Nucleus accumbens (tissue), 56 donors: Measurements from ENCODE around the gene JUNB.

Source experiments
- DNase-seq, 56 donors: peaks; one replicate each; lab custom pipeline; 2025; lab: John Stamatoyannopoulos, UW

JUNB gene

GRCh38 chr19:12773571-12773970, 17.7 kb upstream of the JUNB start:
- peak in 1 of 56 donors; percentile 6 for DNase-seq

GRCh38 chr19:12774588-12775555, 16.4 kb upstream of the JUNB start, which contains the start of gene HOOK2:
TSS of gene HOOK2 (minus strand) at chr19:12775552. CDS start at chr19:12775449, 103 bp downstream.
- peak in 24 of 56 donors; percentile 31 to 80 (median 52) for DNase-seq

GRCh38 chr19:12777217-12778016, 13.9 kb upstream of the JUNB start:
- peak in 52 of 56 donors; percentile 22 to 87 (median 69) for DNase-seq

GRCh38 chr19:12778017-12778904, 13.0 kb upstream of the JUNB start:
- peak in 42 of 56 donors; percentile 29 to 81 (median 64) for DNase-seq

- peak in 1 of 56 donors; percentile 48 for DNase-seq
Measured at GRCh38 chr19:12778905-12779161, 12.5 kb upstream of the JUNB start.

- peak in 21 of 56 donors; percentile 8 to 62 (median 25) for DNase-seq
Measured at GRCh38 chr19:12779162-12779993, 11.9 kb upstream of the JUNB start.

- no peak for DNase-seq
Measured at GRCh38 chr19:12782174-12782423, 9.2 kb upstream of the JUNB start.

GRCh38 chr19:12782424-12783290, 8.6 kb upstream of the JUNB start:
- DNase-seq, result peak in 54 of 56 donors; percentile 65 to 98 (median 89)

- DNase-seq, result peak in 2 of 56 donors; percentile 20 to 54
Measured at GRCh38 chr19:12783291-12783848, 7.9 kb upstream of the JUNB start.

- peak in 10 of 56 donors; percentile 2 to 49 (median 22) for DNase-seq
Measured at GRCh38 chr19:12783849-12784393, 7.4 kb upstream of the JUNB start.

- DNase-seq, result peak in 4 of 56 donors; percentile 6 to 12 (median 8)
Measured at GRCh38 chr19:12784394-12784870, 6.9 kb upstream of the JUNB start.

- DNase-seq, result no peak
Measured at GRCh38 chr19:12784871-12785430, 6.3 kb upstream of the JUNB start.

GRCh38 chr19:12785431-12786031, 5.8 kb upstream of the JUNB start:
- peak in 17 of 56 donors; percentile 2 to 35 (median 20) for DNase-seq

GRCh38 chr19:12786141-12786870, 5.0 kb upstream of the JUNB start:
- peak in 47 of 56 donors; percentile 15 to 80 (median 49) for DNase-seq

GRCh38 chr19:12786952-12787351, 4.3 kb upstream of the JUNB start:
- no peak for DNase-seq

GRCh38 chr19:12787458-12787857, 3.8 kb upstream of the JUNB start:
- no peak for DNase-seq
